SK-N-SH treated with all-trans-retinoic acid at 6 μM for 48 hours (cell line): ENCODE data around the gene KIF26A.

ENCODE experiments used
- ATAC-seq: fragments of 200-7000 bp; cut with Tn5 transposase; 3 replicates; pipeline ENCODE4 v1.9.1; 2020; ENCODE audit warnings: mild to moderate bottlenecking, moderate library complexity
- ARNTL ChIP-seq: fragments of 450-650 bp; formaldehyde crosslinking; IDR thresholded peaks from 2 replicates; pipeline ENCODE4 v1.5.0; 2020; ENCODE audit warnings: low read depth, mild to moderate bottlenecking, moderate library complexity, borderline replicate concordance
- BACH2 ChIP-seq: fragments of 250-450 bp; sonication (Bioruptor Pico); IDR thresholded peaks from 2 replicates; pipeline ENCODE4 v1.9.0; 2021; ENCODE audit warnings: mild to moderate bottlenecking, borderline replicate concordance
- CREB5 ChIP-seq: fragments of 250-450 bp; sonication (Bioruptor Pico); IDR thresholded peaks from 2 replicates; pipeline ENCODE4 v1.5.1; 2020; ENCODE audit warnings: low read depth, mild to moderate bottlenecking, moderate library complexity
- CSDC2 ChIP-seq: fragments of 250-450 bp; sonication (Bioruptor Pico); IDR thresholded peaks from 2 replicates; pipeline ENCODE4 v1.5.0; 2020; ENCODE audit warnings: mild to moderate bottlenecking, moderate library complexity
- ESRRG ChIP-seq: fragments of 250-450 bp; sonication (Bioruptor Pico); IDR thresholded peaks from 2 replicates; pipeline ENCODE4 v1.6.1; 2021; ENCODE audit warnings: mild to moderate bottlenecking
- GLIS3 ChIP-seq: fragments of 250-450 bp; sonication (Bioruptor Pico); IDR thresholded peaks from 2 replicates; pipeline ENCODE4 v1.5.0; 2020; ENCODE audit warnings: mild to moderate bottlenecking, moderate library complexity
- ISL1 ChIP-seq: fragments of 250-450 bp; sonication (Bioruptor Pico); IDR thresholded peaks from 2 replicates; pipeline ENCODE4 v2.1.2; 2022; ENCODE audit warnings: mild to moderate bottlenecking, moderate library complexity
- OSR1 ChIP-seq: fragments of 250-450 bp; sonication (Bioruptor Pico); IDR thresholded peaks from 2 replicates; pipeline ENCODE4 v1.8.0; 2022; ENCODE audit warnings: moderate library complexity, mild to moderate bottlenecking, inconsistent platforms
- PATZ1 ChIP-seq: fragments of 250-450 bp; sonication (Bioruptor Pico); IDR thresholded peaks from 2 replicates; pipeline ENCODE4 v1.8.0; 2020; ENCODE audit warnings: mild to moderate bottlenecking, moderate library complexity, borderline replicate concordance
- POU6F1 ChIP-seq: fragments of 250-450 bp; sonication (Bioruptor Pico); IDR thresholded peaks from 2 replicates; pipeline ENCODE4 v1.8.0; 2021; ENCODE audit warnings: low read depth, mild to moderate bottlenecking, moderate library complexity, borderline replicate concordance
- PPARA ChIP-seq: fragments of 250-450 bp; sonication (Bioruptor Pico); IDR thresholded peaks from 2 replicates; pipeline ENCODE4 v1.5.0; 2020; ENCODE audit warnings: mild to moderate bottlenecking, borderline replicate concordance
- RARB ChIP-seq: fragments of 250-450 bp; sonication (Bioruptor Pico); IDR thresholded peaks from 2 replicates; pipeline ENCODE4 v1.8.0; 2021; ENCODE audit warnings: mild to moderate bottlenecking, moderate library complexity
- TCF4 ChIP-seq: fragments of 250-450 bp; sonication (Bioruptor Pico); IDR thresholded peaks from 2 replicates; pipeline ENCODE4 v1.8.0; 2021; ENCODE audit warnings: mild to moderate bottlenecking, moderate library complexity, borderline replicate concordance
- TOX ChIP-seq: fragments of 250-450 bp; sonication (Bioruptor Pico); IDR thresholded peaks from 2 replicates; pipeline ENCODE4 v1.8.0; 2021; ENCODE audit warnings: mild to moderate bottlenecking, moderate library complexity, borderline replicate concordance
- ZC3H10 ChIP-seq: fragments of 250-450 bp; sonication (Bioruptor Pico); IDR thresholded peaks from 2 replicates; pipeline ENCODE4 v1.5.1; 2021; ENCODE audit warnings: mild to moderate bottlenecking, moderate library complexity
- ZFP3 ChIP-seq: fragments of 250-450 bp; sonication (Bioruptor Pico); IDR thresholded peaks from 2 replicates; pipeline ENCODE4 v1.5.0; 2020; ENCODE audit warnings: mild to moderate bottlenecking, moderate library complexity
- ZFP30 ChIP-seq: fragments of 450-650 bp; formaldehyde crosslinking; IDR thresholded peaks from 2 replicates; pipeline ENCODE4 v1.5.0; 2022; ENCODE audit warnings: mild to moderate bottlenecking, moderate library complexity
- ZNF565 ChIP-seq: fragments of 450-650 bp; formaldehyde crosslinking; conservative IDR thresholded peaks from 2 replicates; pipeline ENCODE4 v1.5.0; 2020; ENCODE audit warnings: low read depth, mild to moderate bottlenecking, moderate library complexity
- ZNF70 ChIP-seq: fragments of 450-650 bp; formaldehyde crosslinking; IDR thresholded peaks from 2 replicates; pipeline ENCODE4 v1.5.0; 2020; ENCODE audit warnings: mild to moderate bottlenecking, moderate library complexity
- ZNF8 ChIP-seq: fragments of 450-650 bp; formaldehyde crosslinking; IDR thresholded peaks from 2 replicates; pipeline ENCODE4 v1.5.0; 2020; ENCODE audit warnings: mild to moderate bottlenecking, moderate library complexity

KIF26A gene

GRCh38 chr14:104189629-104190335 lies 51.4 kb downstream of the KIF26A start:
- ATAC-seq, result no peak
- TF ChIP-seq ZFP30 (CRISPR knock-in tag), result no peak
- TF ChIP-seq CREB5 (CRISPR knock-in tag), result no peak
- no peak for TF ChIP-seq CSDC2
- no peak for TF ChIP-seq RARB (CRISPR knock-in tag)
- no peak for TF ChIP-seq ZC3H10 (CRISPR knock-in tag)
- TF ChIP-seq ESRRG (CRISPR knock-in tag), result no peak
- TF ChIP-seq BACH2 (CRISPR knock-in tag), result no peak
- TF ChIP-seq OSR1 (CRISPR knock-in tag), result no peak
- TF ChIP-seq ZFP3, result no peak
- no peak for TF ChIP-seq TOX (CRISPR knock-in tag)

- TF ChIP-seq ARNTL (CRISPR knock-in tag), result no peak
- TF ChIP-seq GLIS3 (CRISPR knock-in tag), result no peak
- no peak for TF ChIP-seq ZNF565 (CRISPR knock-in tag)
- TF ChIP-seq POU6F1, result no peak
- no peak for TF ChIP-seq ZFP30 (CRISPR knock-in tag)
- no peak for TF ChIP-seq ZNF70 (CRISPR knock-in tag)
- no peak for TF ChIP-seq ZFP3
- no peak for TF ChIP-seq OSR1 (CRISPR knock-in tag)
- no peak for TF ChIP-seq TOX (CRISPR knock-in tag)
- TF ChIP-seq CREB5 (CRISPR knock-in tag), result no peak
- TF ChIP-seq CSDC2, result no peak
- no peak for TF ChIP-seq ZC3H10 (CRISPR knock-in tag)
- no peak for TF ChIP-seq TCF4 (CRISPR knock-in tag)
- TF ChIP-seq RARB (CRISPR knock-in tag), result no peak
- TF ChIP-seq PATZ1 (CRISPR knock-in tag), result no peak
- TF ChIP-seq ISL1 (CRISPR knock-in tag), result no peak
- ATAC-seq, result no peak
Measured at GRCh38 chr14:104190396-104191000, 52.1 kb downstream of the KIF26A start.

- ATAC-seq, result no peak
- TF ChIP-seq POU6F1 (no peak), PATZ1 (CRISPR knock-in tag) (no peak), ESRRG (CRISPR knock-in tag) (no peak), TCF4 (CRISPR knock-in tag) (no peak), CREB5 (CRISPR knock-in tag) (no peak), ZFP30 (CRISPR knock-in tag) (no peak), ZNF8 (no peak), BACH2 (CRISPR knock-in tag) (no peak), PPARA (CRISPR knock-in tag) (no peak), GLIS3 (CRISPR knock-in tag) (no peak), ZNF565 (CRISPR knock-in tag) (no peak), ZFP3 (no peak), ZC3H10 (CRISPR knock-in tag) (no peak)
Measured at GRCh38 chr14:104191409-104191997, 53.1 kb downstream of the KIF26A start.
